ACHN (cell line): Measurements from ENCODE around the gene LCE4A.
"Not testable (repeated sequence)": the region's sequence is repeated elsewhere in the genome, so short reads cannot be mapped to it uniquely, and the experiment has no call there.

Source experiments
- DNase-seq: peaks from one replicate; pipeline ENCODE4 v3.0.0-alpha.2; 2015
- in situ Hi-C: cut with HindIII; loops from 2 replicates; pipeline ENCODE4 v1.10.0; 2017; ENCODE audit warnings: low sequenced_read_pairs, low pct_ligation_motif_present, low pct_unique_long_range_greater_than_20kb

The LCE4A gene

GRCh38 chr1:152707860-152708259 is at the start of gene LCE4A:
TSS of gene LCE4A (plus strand) at chr1:152708160. CDS start at chr1:152709076, 916 bp downstream.
- DNase-seq = no peak
- in situ Hi-C loops = no loop called here

GRCh38 chr1:152658649-152659048 is 49.3 kb upstream of the LCE4A start:
- no peak for DNase-seq
- in situ Hi-C loops = no loop called here

- in situ Hi-C loops = no loop called here
- DNase-seq = no peak
Measured at GRCh38 chr1:152663098-152663497, 44.9 kb upstream of the LCE4A start, which contains the start of gene LCE2D. TSS of gene LCE2D (plus strand) at chr1:152663380. CDS start at chr1:152664106, 726 bp downstream.

GRCh38 chr1:152666171-152666570 is 41.8 kb upstream of the LCE4A start:
- in situ Hi-C loops = not testable (repeated sequence)

GRCh38 chr1:152667648-152668047 is 40.3 kb upstream of the LCE4A start:
- DNase-seq = no peak
- in situ Hi-C loops = no loop called here

More at GRCh38 chr1:152666171-152666570, 41.8 kb upstream of the LCE4A start:
- not testable (repeated sequence) for DNase-seq

- in situ Hi-C loops = no loop called here
- no peak for DNase-seq
Measured at GRCh38 chr1:152673016-152673415, 34.9 kb upstream of the LCE4A start.

GRCh38 chr1:152674983-152675382 is 33.0 kb upstream of the LCE4A start, which contains the start of gene LCE2C:
TSS of gene LCE2C (plus strand) at chr1:152675279. CDS start at chr1:152676016, 737 bp downstream.
- in situ Hi-C loops, DNase-seq: not testable (repeated sequence)

- no peak for DNase-seq
- in situ Hi-C loops = no loop called here
Measured at GRCh38 chr1:152679459-152679858, 28.5 kb upstream of the LCE4A start.

- in situ Hi-C loops = no loop called here
- DNase-seq = no peak
Measured at GRCh38 chr1:152681616-152682015, 26.3 kb upstream of the LCE4A start.

GRCh38 chr1:152683846-152684245 is 24.1 kb upstream of the LCE4A start:
- DNase-seq = no peak
- in situ Hi-C loops = no loop called here

GRCh38 chr1:152685823-152686222 is 22.1 kb upstream of the LCE4A start, which contains the start of gene LCE2B:
TSS of gene LCE2B (plus strand) at chr1:152686123. CDS start at chr1:152686844, 721 bp downstream.
- in situ Hi-C loops, DNase-seq: not testable (repeated sequence)

- in situ Hi-C loops = no loop called here
Measured at GRCh38 chr1:152697701-152698600, 10.0 kb upstream of the LCE4A start, which contains the start of gene LCE2A. TSS of gene LCE2A (plus strand) at chr1:152698345. CDS start at chr1:152698902, 557 bp downstream.

GRCh38 chr1:152699746-152700145 is 8.2 kb upstream of the LCE4A start:
- in situ Hi-C loops = no loop called here

More at GRCh38 chr1:152697701-152698600, 10.0 kb upstream of the LCE4A start, which contains the start of gene LCE2A:
- no peak for DNase-seq

GRCh38 chr1:152718238-152718637 is 10.3 kb downstream of the LCE4A start:
- DNase-seq = no peak
- in situ Hi-C loops = no loop called here

More at GRCh38 chr1:152699746-152700145, 8.2 kb upstream of the LCE4A start:
- DNase-seq = no peak

- DNase-seq = no peak
- in situ Hi-C loops = no loop called here
Measured at GRCh38 chr1:152725261-152725660, 17.3 kb downstream of the LCE4A start.

GRCh38 chr1:152728986-152729385 is 21.0 kb downstream of the LCE4A start:
- in situ Hi-C loops = no loop called here
- DNase-seq = no peak

- peak; percentile 20 for DNase-seq
- in situ Hi-C loops = no loop called here
Measured at GRCh38 chr1:152735648-152736047, 27.7 kb downstream of the LCE4A start.

- in situ Hi-C loops = no loop called here
- DNase-seq = no peak
Measured at GRCh38 chr1:152737997-152738396, 30.0 kb downstream of the LCE4A start.

- DNase-seq = no peak
- in situ Hi-C loops = no loop called here
Measured at GRCh38 chr1:152739841-152740240, 31.9 kb downstream of the LCE4A start.
